Nephron (organoid): ENCODE results near the gene KRTAP12-3.

Experiments used
- H3K27ac Mint-ChIP-seq, 3 experiments: 2 replicates each; pipeline ENCODE4 v1.8.0; 2020; ENCODE audit warnings: mixed read lengths in 3 of 3, mild to moderate bottlenecking in 2 of 3, moderate library complexity in 1 of 3
- H3K27me3 Mint-ChIP-seq: 2 replicates; pipeline ENCODE4 v1.8.0; 2021; ENCODE audit warnings: low read depth, mild to moderate bottlenecking, moderate library complexity, mixed read lengths
- H3K36me3 Mint-ChIP-seq: 2 replicates; pipeline ENCODE4 v1.8.0; 2020; ENCODE audit warnings: low read depth, mixed read lengths
- H3K4me1 Mint-ChIP-seq: 2 replicates; pipeline ENCODE4 v1.8.0; 2020; ENCODE audit warnings: mixed read lengths
- H3K4me3 Mint-ChIP-seq, 3 experiments: 2 replicates each; pipeline ENCODE4 v1.8.0; 2020; ENCODE audit warnings: mild to moderate bottlenecking in 3 of 3, mixed read lengths in 3 of 3, moderate library complexity in 2 of 3
- H3K9me3 Mint-ChIP-seq: 2 replicates; pipeline ENCODE4 v1.8.0; 2020; ENCODE audit warnings: mixed read lengths
- CTCF ChIP-seq, 3 experiments: fragments of 200-600 bp; sonication (generic); IDR thresholded peaks; one replicate each; pipeline ENCODE4 v1.5.0; 2021; ENCODE audit warnings: antibody characterized with exemption in 3 of 3; ENCODE audit not compliant: unreplicated experiment in 3 of 3

Gene KRTAP12-3

DNA sequence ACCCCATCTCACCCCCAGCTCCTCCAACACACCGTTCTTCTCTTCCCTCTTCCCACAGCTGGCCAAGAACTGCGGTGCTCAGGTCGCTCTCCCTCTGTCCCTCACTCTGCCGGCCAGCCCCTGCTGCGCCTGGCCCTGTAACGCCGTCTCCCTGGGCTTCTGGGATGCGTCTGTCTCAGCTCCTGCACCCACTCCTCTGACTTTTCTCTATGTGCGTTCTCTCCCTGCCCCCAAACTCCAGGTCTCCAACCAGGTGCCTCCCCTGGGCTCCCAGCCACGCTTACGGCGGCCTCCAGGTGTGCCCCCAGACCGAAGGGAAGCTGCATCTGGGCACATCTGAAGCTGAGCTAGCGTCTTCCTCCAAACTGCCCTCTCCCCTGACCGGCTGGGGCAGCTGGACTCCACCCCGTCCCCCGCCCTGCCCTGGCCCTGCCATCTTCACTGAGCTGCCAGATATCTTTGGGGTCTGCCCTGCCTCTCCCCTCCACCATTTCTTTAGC lies 41.8 kb downstream of the KRTAP12-3 start:
- Mint-ChIP-seq H3K27me3 (peaks cover 89% of the 10 kb centered on the region), H3K4me1 (peaks cover 18% of the 10 kb centered on the region), H3K27ac (no peak overlapping the region), H3K9me3 (peaks cover 7% of the 10 kb centered on the region), H3K4me3 (no peak overlapping the region), H3K36me3 (no peaks in the 10 kb centered on the region)
- no peak for TF ChIP-seq CTCF (IDR thresholded peaks at IDR 0.05; ENCODE audit: unreplicated experiment in 3 of 3)

DNA sequence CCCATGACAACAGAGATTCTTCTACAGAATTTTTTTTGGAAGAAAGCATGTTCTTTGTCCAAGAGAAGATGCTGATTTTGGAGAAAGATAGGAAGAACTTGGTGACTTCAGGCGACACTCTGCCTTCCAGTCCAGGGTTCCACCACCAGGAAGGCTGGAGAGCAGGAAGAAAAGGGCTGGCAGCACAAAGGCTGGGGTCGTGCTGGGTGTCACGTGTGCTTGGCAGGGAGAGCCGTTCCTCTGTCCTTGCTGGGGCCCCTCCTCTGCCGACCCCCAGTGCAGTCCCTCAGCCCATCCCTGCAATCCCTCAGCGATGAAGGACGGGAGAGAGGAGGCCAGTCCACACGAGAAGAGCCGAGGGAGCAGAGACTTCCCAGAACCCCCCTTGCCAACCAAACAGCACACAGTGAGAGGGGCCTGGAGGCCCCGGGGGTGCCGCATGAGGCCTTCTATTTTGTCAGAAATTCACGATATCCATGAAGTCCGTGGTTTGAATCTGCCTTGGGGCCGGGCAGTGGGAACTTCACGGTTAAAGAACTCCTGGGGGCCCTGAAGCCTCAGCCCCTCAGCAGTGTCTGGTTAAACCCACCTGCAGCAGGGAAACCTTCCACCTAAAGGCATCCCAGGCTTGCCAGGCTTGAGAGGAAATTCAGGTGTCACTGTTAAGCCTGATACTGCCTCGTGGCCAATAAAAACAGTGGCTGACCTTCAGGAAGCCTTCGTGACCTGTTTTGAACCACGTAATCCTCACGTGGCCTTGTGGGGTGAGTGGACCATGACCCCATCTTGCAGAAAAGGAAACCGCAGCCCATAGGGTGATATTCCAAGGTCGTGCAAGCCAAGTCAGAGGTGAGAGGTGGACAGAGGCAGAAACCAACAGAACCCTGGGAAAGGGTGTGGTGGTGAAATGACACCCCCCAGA lies 42.6 kb downstream of the KRTAP12-3 start:
- peaks cover 18% of the 10 kb centered on the region for H3K4me1 Mint-ChIP-seq
- no peak overlapping the region for H3K27ac Mint-ChIP-seq
- H3K9me3 Mint-ChIP-seq, result peaks cover under 1% of the 10 kb centered on the region
- peaks cover 89% of the 10 kb centered on the region for H3K27me3 Mint-ChIP-seq
- no peak for TF ChIP-seq CTCF (IDR thresholded peaks at IDR 0.05; ENCODE audit: unreplicated experiment in 3 of 3)
- no peaks in the 10 kb centered on the region for H3K36me3 Mint-ChIP-seq
- no peak overlapping the region for H3K4me3 Mint-ChIP-seq

DNA sequence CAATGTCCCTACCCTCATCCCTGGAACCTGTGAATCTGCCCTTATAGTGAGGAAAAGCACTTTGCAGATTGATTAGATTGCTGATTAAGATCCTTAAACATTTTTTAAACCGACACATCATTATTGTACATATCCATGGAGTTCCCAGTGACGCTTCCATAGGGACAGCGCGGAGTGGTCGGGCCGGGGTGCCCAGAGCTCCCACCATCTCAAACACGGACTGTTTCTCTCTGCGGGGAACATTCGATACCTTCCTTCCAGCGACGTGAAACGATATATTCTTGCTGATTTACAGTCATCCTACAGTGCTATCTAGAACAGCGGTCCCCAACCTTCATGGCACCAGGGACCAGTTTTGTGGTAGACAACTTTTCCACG lies 43.3 kb downstream of the KRTAP12-3 start:
- Mint-ChIP-seq H3K9me3 (peaks cover 4% of the 10 kb centered on the region), H3K27me3 (peaks cover 90% of the 10 kb centered on the region)

GRCh38 chr21:44701541-44701940 lies 43.8 kb downstream of the KRTAP12-3 start:
- no peak overlapping the region for H3K27ac Mint-ChIP-seq
- peaks cover 90% of the 10 kb centered on the region for H3K27me3 Mint-ChIP-seq
- H3K4me3 Mint-ChIP-seq, result no peak overlapping the region
- no peaks in the 10 kb centered on the region for H3K36me3 Mint-ChIP-seq
- H3K9me3 Mint-ChIP-seq, result peaks cover 5% of the 10 kb centered on the region
- TF ChIP-seq CTCF (IDR thresholded peaks at IDR 0.05; ENCODE audit: unreplicated experiment in 3 of 3), result no peak
- H3K4me1 Mint-ChIP-seq, result peaks cover 15% of the 10 kb centered on the region

More for the DNA sequence above, 43.3 kb downstream of the KRTAP12-3 start:
- no peaks in the 10 kb centered on the region for H3K36me3 Mint-ChIP-seq
- no peak overlapping the region for H3K27ac Mint-ChIP-seq
- H3K4me3 Mint-ChIP-seq, result no peak overlapping the region
- no peak for TF ChIP-seq CTCF (IDR thresholded peaks at IDR 0.05; ENCODE audit: unreplicated experiment in 3 of 3)
- H3K4me1 Mint-ChIP-seq, result peaks cover 18% of the 10 kb centered on the region

- peaks cover 91% of the 10 kb centered on the region for H3K27me3 Mint-ChIP-seq
- H3K36me3 Mint-ChIP-seq, result no peaks in the 10 kb centered on the region
- H3K4me3 Mint-ChIP-seq, result no peak overlapping the region
- H3K27ac Mint-ChIP-seq, result no peak overlapping the region
- peaks cover 11% of the 10 kb centered on the region for H3K4me1 Mint-ChIP-seq
- no peak for TF ChIP-seq CTCF (IDR thresholded peaks at IDR 0.05; ENCODE audit: unreplicated experiment in 3 of 3)
- H3K9me3 Mint-ChIP-seq, result peaks cover 5% of the 10 kb centered on the region
Observed at GRCh38 chr21:44702111-44702972, 44.6 kb downstream of the KRTAP12-3 start.
